Upper lobe of left lung (tissue), 4 donors: ENCODE results near the gene FAF1.

Experiments
- POLR2A ChIP-seq, 4 donors: fragments of 450-650 bp; IDR thresholded peaks; one replicate each; pipeline ENCODE4 v1.5.1; 2016 to 2017; ENCODE audit warnings: antibody characterized with exemption in 4 of 4, mild to moderate bottlenecking in 2 of 4
- TF ChIP-seq, protein P1 (sequence below), 6 experiments: fragments of 450-650 bp in 4 of 6; fragments of 200-600 bp in 2 of 6; sonication (generic) in 2 of 6; IDR thresholded peaks; one replicate each; pipeline ENCODE4 v1.5.1; 2016 to 2019; ENCODE audit warnings: antibody characterized with exemption in 6 of 6

GRCh38 chr1:50405814-50406213, 554.3 kb downstream of the FAF1 start:
- TF ChIP-seq, protein P1, sequence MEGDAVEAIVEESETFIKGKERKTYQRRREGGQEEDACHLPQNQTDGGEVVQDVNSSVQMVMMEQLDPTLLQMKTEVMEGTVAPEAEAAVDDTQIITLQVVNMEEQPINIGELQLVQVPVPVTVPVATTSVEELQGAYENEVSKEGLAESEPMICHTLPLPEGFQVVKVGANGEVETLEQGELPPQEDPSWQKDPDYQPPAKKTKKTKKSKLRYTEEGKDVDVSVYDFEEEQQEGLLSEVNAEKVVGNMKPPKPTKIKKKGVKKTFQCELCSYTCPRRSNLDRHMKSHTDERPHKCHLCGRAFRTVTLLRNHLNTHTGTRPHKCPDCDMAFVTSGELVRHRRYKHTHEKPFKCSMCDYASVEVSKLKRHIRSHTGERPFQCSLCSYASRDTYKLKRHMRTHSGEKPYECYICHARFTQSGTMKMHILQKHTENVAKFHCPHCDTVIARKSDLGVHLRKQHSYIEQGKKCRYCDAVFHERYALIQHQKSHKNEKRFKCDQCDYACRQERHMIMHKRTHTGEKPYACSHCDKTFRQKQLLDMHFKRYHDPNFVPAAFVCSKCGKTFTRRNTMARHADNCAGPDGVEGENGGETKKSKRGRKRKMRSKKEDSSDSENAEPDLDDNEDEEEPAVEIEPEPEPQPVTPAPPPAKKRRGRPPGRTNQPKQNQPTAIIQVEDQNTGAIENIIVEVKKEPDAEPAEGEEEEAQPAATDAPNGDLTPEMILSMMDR (IDR thresholded peaks at IDR 0.05): no peak
- TF ChIP-seq POLR2A (IDR thresholded peaks at IDR 0.05): no peak
